ENCODE measurements around the gene LSP1. TPM values are rescaled to one million over a fixed set of nuclear protein-coding genes. Genes with fewer than 3 reads are reported as not detected.

The LSP1 gene
- total and polyA plus RNA-seq, 2 of the 4 experiments (the other 2 are of a cell fraction): not detected

DNA sequence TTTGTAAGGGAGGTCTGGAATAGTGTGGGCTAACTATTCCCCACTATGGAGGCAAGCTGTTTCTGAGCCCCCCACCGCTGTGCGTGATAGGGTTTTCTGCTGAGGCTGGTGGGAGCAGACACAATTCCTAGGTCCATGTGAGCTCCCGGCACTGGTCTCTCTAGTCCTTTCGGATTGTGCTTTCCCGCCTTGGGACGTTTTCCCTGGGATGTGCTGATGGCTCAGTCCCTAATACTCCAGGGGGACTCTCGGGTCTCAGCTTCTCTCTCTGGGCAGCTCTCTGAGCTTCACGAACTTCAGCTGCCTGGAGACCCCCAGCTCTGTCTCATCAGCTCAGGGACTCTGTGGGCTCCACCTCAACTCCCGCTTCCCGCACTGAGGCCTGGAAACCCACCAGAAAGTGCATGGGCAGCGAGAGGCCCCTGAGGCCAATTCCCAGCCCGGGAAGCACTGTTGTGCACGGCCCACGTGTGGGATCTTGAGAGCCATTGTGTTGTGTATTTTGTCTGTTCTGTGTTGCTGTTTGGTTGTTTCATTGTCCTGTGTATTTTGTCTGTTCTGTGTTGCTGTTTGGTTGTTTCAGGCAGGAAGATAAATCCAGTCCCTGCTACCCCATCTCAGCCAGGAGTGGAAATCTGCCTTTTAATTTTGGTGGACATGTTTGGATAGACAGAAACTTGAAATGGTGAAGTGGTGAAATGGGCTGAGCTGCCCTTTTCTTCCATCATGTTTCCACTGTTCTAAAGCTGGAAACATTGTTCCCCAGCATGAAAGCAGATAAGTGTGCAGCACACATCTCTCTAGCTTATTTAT lies 53.9 kb downstream of the LSP1 start:
- H3K4ac ChIP-seq (ENCODE audit: low read depth, low read length): no peak overlapping the region
- in situ Hi-C loops (cut with MboI; ENCODE audit: low sequenced_read_pairs): no loop called here
- no peak overlapping the region for H2BK15ac ChIP-seq (ENCODE audit: low read depth, low read length)
- intact Hi-C loops (cut with micrococcal nuclease): no loop called here
- no peak overlapping the region for H3K4me2 ChIP-seq (ENCODE audit: low read depth, low read length)
- H2AK5ac ChIP-seq (ENCODE audit: low read depth, low read length): no peak overlapping the region
- no peak overlapping the region for H4K5ac ChIP-seq (ENCODE audit: low read depth, low read length)
- H3K36me3 ChIP-seq (ENCODE audit: control insufficient read depth, insufficient read depth, low read length): no peaks in the 10 kb centered on the region
- no peak overlapping the region for H3K18ac ChIP-seq (ENCODE audit: low read depth, low read length)
- no peak overlapping the region for H4K91ac ChIP-seq (ENCODE audit: insufficient read depth, low read depth, low read length)
- no peaks in the 10 kb centered on the region for H3K9me3 ChIP-seq (ENCODE audit: control insufficient read depth, insufficient read depth, low read length)
- no peak overlapping the region for H3K56ac ChIP-seq (ENCODE audit: extremely low read depth, insufficient read depth, low read length)
- H2BK120ac ChIP-seq (ENCODE audit: low read depth, low read length): no peak overlapping the region
- H2AK9ac ChIP-seq (replicated peaks; ENCODE audit: low read depth, low read length, poor library complexity): no peak overlapping the region
- no peak overlapping the region for H3K27ac ChIP-seq (ENCODE audit: insufficient read depth, low read length)
- no peak overlapping the region for H3K4me3 ChIP-seq (ENCODE audit: insufficient read depth, low read depth, low read length)
- dilution Hi-C loops (cut with HindIII; ENCODE audit: low sequenced_read_pairs, unreplicated experiment): no loop called here
- no peaks in the 10 kb centered on the region for H3K9me1 ChIP-seq (ENCODE audit: insufficient read depth, low read length)
- DNase-seq (no peak), ATAC-seq (ENCODE audit: low read depth) (no peak)
- WGBS, 2 experiments (ENCODE audit: extremely low coverage in 2 of 2, insufficient read length in 1 of 2): 83% methylated on average over 4 of the region's 14 CpGs; no CpG with 5 or more reads in 1 of the 2 experiments
- no peak overlapping the region for H3K14ac ChIP-seq (replicated peaks; ENCODE audit: low read depth, low read length)
- H2BK5ac ChIP-seq (ENCODE audit: low read depth, low read length, poor library complexity, severe bottlenecking): no peak overlapping the region
- POLR2A ChIA-PET (ENCODE audit: unreplicated experiment): no interaction called here
- no peak overlapping the region for H3K9ac ChIP-seq (ENCODE audit: low read depth, low read length)
- no peak overlapping the region for H2BK20ac ChIP-seq (ENCODE audit: low read depth, low read length)
- H4K8ac ChIP-seq (ENCODE audit: low read depth in 2 of 2, low read length in 2 of 2): no peak overlapping the region
- TF ChIP-seq RFX5 (IDR thresholded peaks at IDR 0.05; ENCODE audit: low read depth, low read length) (no peak), RCOR1 (IDR thresholded peaks at IDR 0.05; ENCODE audit: insufficient replicate concordance, low read length) (no peak), MAFK (IDR thresholded peaks at IDR 0.05; ENCODE audit: low read depth, low read length) (no peak), MXI1 (IDR thresholded peaks at IDR 0.05; ENCODE audit: borderline replicate concordance, low read depth, low read length) (no peak), MAZ (IDR thresholded peaks at IDR 0.05; ENCODE audit: borderline replicate concordance, low read depth, low read length) (no peak), POLR2A (IDR thresholded peaks at IDR 0.05; ENCODE audit: low read depth, low read length) (no peak), CHD1 (IDR thresholded peaks at IDR 0.05; ENCODE audit: low read depth, low read length) (no peak), RAD21 (IDR thresholded peaks at IDR 0.05; ENCODE audit: low read length) (no peak), NFE2L2 (IDR thresholded peaks at IDR 0.05; ENCODE audit: low read depth, low read length) (no peak), FOS (IDR thresholded peaks at IDR 0.05; ENCODE audit: low read depth, low read length) (no peak), SMC3 (IDR thresholded peaks at IDR 0.05; ENCODE audit: low read depth, low read length) (no peak), BHLHE40 (IDR thresholded peaks at IDR 0.05; ENCODE audit: low read depth, low read length) (no peak), CEBPB (IDR thresholded peaks at IDR 0.05; ENCODE audit: low read depth, low read length) (no peak)
- TF ChIP-seq, protein P1, sequence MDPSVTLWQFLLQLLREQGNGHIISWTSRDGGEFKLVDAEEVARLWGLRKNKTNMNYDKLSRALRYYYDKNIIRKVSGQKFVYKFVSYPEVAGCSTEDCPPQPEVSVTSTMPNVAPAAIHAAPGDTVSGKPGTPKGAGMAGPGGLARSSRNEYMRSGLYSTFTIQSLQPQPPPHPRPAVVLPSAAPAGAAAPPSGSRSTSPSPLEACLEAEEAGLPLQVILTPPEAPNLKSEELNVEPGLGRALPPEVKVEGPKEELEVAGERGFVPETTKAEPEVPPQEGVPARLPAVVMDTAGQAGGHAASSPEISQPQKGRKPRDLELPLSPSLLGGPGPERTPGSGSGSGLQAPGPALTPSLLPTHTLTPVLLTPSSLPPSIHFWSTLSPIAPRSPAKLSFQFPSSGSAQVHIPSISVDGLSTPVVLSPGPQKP (IDR thresholded peaks at IDR 0.05; ENCODE audit: borderline replicate concordance, low read depth, low read length): no peak
- TF ChIP-seq, protein P2, sequence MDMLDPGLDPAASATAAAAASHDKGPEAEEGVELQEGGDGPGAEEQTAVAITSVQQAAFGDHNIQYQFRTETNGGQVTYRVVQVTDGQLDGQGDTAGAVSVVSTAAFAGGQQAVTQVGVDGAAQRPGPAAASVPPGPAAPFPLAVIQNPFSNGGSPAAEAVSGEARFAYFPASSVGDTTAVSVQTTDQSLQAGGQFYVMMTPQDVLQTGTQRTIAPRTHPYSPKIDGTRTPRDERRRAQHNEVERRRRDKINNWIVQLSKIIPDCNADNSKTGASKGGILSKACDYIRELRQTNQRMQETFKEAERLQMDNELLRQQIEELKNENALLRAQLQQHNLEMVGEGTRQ (IDR thresholded peaks at IDR 0.05; ENCODE audit: low read depth, low read length): no peak
- TF ChIP-seq, protein P3, sequence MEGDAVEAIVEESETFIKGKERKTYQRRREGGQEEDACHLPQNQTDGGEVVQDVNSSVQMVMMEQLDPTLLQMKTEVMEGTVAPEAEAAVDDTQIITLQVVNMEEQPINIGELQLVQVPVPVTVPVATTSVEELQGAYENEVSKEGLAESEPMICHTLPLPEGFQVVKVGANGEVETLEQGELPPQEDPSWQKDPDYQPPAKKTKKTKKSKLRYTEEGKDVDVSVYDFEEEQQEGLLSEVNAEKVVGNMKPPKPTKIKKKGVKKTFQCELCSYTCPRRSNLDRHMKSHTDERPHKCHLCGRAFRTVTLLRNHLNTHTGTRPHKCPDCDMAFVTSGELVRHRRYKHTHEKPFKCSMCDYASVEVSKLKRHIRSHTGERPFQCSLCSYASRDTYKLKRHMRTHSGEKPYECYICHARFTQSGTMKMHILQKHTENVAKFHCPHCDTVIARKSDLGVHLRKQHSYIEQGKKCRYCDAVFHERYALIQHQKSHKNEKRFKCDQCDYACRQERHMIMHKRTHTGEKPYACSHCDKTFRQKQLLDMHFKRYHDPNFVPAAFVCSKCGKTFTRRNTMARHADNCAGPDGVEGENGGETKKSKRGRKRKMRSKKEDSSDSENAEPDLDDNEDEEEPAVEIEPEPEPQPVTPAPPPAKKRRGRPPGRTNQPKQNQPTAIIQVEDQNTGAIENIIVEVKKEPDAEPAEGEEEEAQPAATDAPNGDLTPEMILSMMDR (conservative IDR thresholded peaks at IDR 0.05; ENCODE audit: low read depth, low read length): no peak
- H3K27me3 ChIP-seq (ENCODE audit: control insufficient read depth, insufficient read depth, low read length): peaks cover 29% of the 10 kb centered on the region
- CTCF ChIA-PET: no interaction called here
- no peaks in the 10 kb centered on the region for H3K79me1 ChIP-seq (ENCODE audit: low read depth in 1 of 2, low read length in 2 of 2)
- BruUV-seq (replicated peaks): no TSS peak
- H4K20me1 ChIP-seq (ENCODE audit: insufficient read depth, low read length): no peaks in the 10 kb centered on the region
- no peaks in the 10 kb centered on the region for H3K4me1 ChIP-seq (ENCODE audit: control insufficient read depth, insufficient read depth, low read length)
- H2AFZ ChIP-seq (replicated peaks; ENCODE audit: low read length, poor library complexity): no peak overlapping the region
- no peak overlapping the region for H3K23ac ChIP-seq (ENCODE audit: low read depth, low read length)
